CD14-positive monocyte (primary cell): Measurements from ENCODE around the gene ZNF668. TPM values are rescaled to one million over a fixed set of nuclear protein-coding genes. Genes with fewer than 3 reads are reported as not detected.

Experiments
- DNase-seq, 3 donors: peaks; one replicate each; pipeline ENCODE4 v3.0.0-alpha.2; 2011 to 2022
- H2AFZ ChIP-seq: 2 replicates; pipeline ENCODE4 v1.6.0; 2012; ENCODE audit warnings: mild to moderate bottlenecking, low read depth, low read length, inconsistent platforms; ENCODE audit not compliant: insufficient read depth, poor library complexity, severe bottlenecking
- H3K27ac ChIP-seq, 2 donors: 1 replicate in 1 of 2; 2 replicates in 1 of 2; pipeline ENCODE4 v1.5.1; 2012 to 2013; ENCODE audit warnings: low read length in 2 of 2, control low read depth in 1 of 2, inconsistent platforms in 1 of 2, low read depth in 1 of 2, mild to moderate bottlenecking in 1 of 2
- H3K27me3 ChIP-seq, 2 donors: one replicate each; pipeline versions ENCODE4 v1.6.0 to v1.6.1; 2011 to 2013; ENCODE audit warnings: low read length in 2 of 2; ENCODE audit not compliant: control insufficient read depth in 2 of 2, insufficient read depth in 2 of 2
- H3K36me3 ChIP-seq, 2 donors: replicated peaks in 1 of 2; 1 replicate in 1 of 2; 2 replicates in 1 of 2; pipeline versions ENCODE4 v1.5.1 to v1.6.1; 2012 to 2013; ENCODE audit warnings: low read length in 2 of 2, control low read depth in 1 of 2, inconsistent platforms in 1 of 2, mild to moderate bottlenecking in 1 of 2; ENCODE audit not compliant: insufficient read depth in 2 of 2, control insufficient read depth in 1 of 2
- H3K4me1 ChIP-seq, 2 donors: 1 replicate in 1 of 2; 2 replicates in 1 of 2; pipeline versions ENCODE4 v1.5.1 to v1.6.1; 2012 to 2013; ENCODE audit warnings: low read length in 2 of 2, control low read depth in 1 of 2, inconsistent platforms in 1 of 2, mild to moderate bottlenecking in 1 of 2, moderate library complexity in 1 of 2; ENCODE audit not compliant: insufficient read depth in 2 of 2, control insufficient read depth in 1 of 2
- H3K4me2 ChIP-seq: replicated peaks from 2 replicates; pipeline ENCODE3; 2012; ENCODE audit warnings: low read length, moderate library complexity, mild to moderate bottlenecking; ENCODE audit not compliant: poor library complexity, severe bottlenecking; ENCODE audit errors: extremely low read depth
- H3K4me3 ChIP-seq, 3 experiments: fragments of 200-600 bp in 1 of 3; sonication (generic) in 1 of 3; replicated peaks in 1 of 3; 1 replicate in 2 of 3; 2 replicates in 1 of 3; pipeline ENCODE4 v1.5.1; 2011 to 2013; ENCODE audit warnings: low read length in 3 of 3, mild to moderate bottlenecking in 3 of 3, control low read depth in 2 of 3, low read depth in 2 of 3, inconsistent platforms in 1 of 3, moderate library complexity in 1 of 3
- H3K79me2 ChIP-seq: 2 replicates; pipeline ENCODE4 v1.6.0; 2012; ENCODE audit warnings: mild to moderate bottlenecking, control low read depth, inconsistent platforms, low read length, moderate library complexity; ENCODE audit not compliant: insufficient read depth
- H3K9ac ChIP-seq: 2 replicates; pipeline ENCODE4 v1.6.0; 2017; ENCODE audit warnings: low read length, mild to moderate bottlenecking; ENCODE audit not compliant: insufficient read depth, poor library complexity, severe bottlenecking
- H3K9me3 ChIP-seq, 2 donors: replicated peaks in 1 of 2; 1 replicate in 1 of 2; 2 replicates in 1 of 2; pipeline versions ENCODE4 v1.5.1 to v1.6.1; 2012 to 2013; ENCODE audit warnings: low read length in 2 of 2, control low read depth in 1 of 2; ENCODE audit not compliant: control insufficient read depth in 1 of 2, insufficient read depth in 1 of 2
- H4K20me1 ChIP-seq: 2 replicates; pipeline ENCODE4 v1.6.0; 2012; ENCODE audit warnings: mild to moderate bottlenecking, low read length, control low read depth, moderate library complexity; ENCODE audit not compliant: insufficient read depth
- H3K27ac Mint-ChIP-seq, 7 donors: one replicate each; pipeline ENCODE4 v1.8.0; 2020; ENCODE audit warnings: mild to moderate bottlenecking in 7 of 7, mixed read lengths in 7 of 7, moderate library complexity in 6 of 7, inconsistent platforms in 2 of 7
- H3K27me3 Mint-ChIP-seq, 3 donors: one replicate each; pipeline ENCODE4 v1.8.0; 2021 to 2022; ENCODE audit warnings: low read depth in 3 of 3, mild to moderate bottlenecking in 3 of 3, mixed read lengths in 3 of 3, moderate library complexity in 3 of 3, inconsistent platforms in 1 of 3
- H3K36me3 Mint-ChIP-seq, 2 donors: one replicate each; pipeline ENCODE4 v1.8.0; 2020; ENCODE audit warnings: mixed read lengths in 2 of 2, inconsistent platforms in 1 of 2, mild to moderate bottlenecking in 1 of 2
- H3K4me1 Mint-ChIP-seq: one replicate; pipeline ENCODE4 v1.8.0; 2020; ENCODE audit warnings: mild to moderate bottlenecking, mixed read lengths
- H3K4me3 Mint-ChIP-seq, 2 donors: one replicate each; pipeline ENCODE4 v1.8.0; 2020; ENCODE audit warnings: mild to moderate bottlenecking in 2 of 2, mixed read lengths in 2 of 2, moderate library complexity in 1 of 2
- H3K9me3 Mint-ChIP-seq, 7 donors: one replicate each; pipeline ENCODE4 v1.8.0; 2020 to 2022; ENCODE audit warnings: mixed read lengths in 7 of 7, mild to moderate bottlenecking in 6 of 7, moderate library complexity in 6 of 7, inconsistent platforms in 2 of 7
- WGBS: methylation state at CpG from one replicate; pipeline ENCODE4 v1.1.5; 2013; ENCODE audit warnings: missing lambda C conversion rate; ENCODE audit not compliant: insufficient coverage; 5-methylcytosine and 5-hydroxymethylcytosine counted together
- intact Hi-C, 2 donors: fragments of 100-400 bp; cut with micrococcal nuclease; formaldehyde crosslinking; loops; one replicate each; pipeline versions ENCODE4 v1.15.0 to v1.15.1; 2023
- polyA plus RNA-seq, 3 donors: library from polyadenylated mRNA; depleted of rRNA in 1 of 3; unstranded in 2 of 3; stranded (reverse) in 1 of 3; fragments of 300-500 nt in 2 of 3; fragments of >200 nt in 1 of 3; fragmentation: Illumina TruSeq in 2 of 3; gene quantifications; 1 replicate in 2 of 3; 2 replicates in 1 of 3; pipeline ENCODE4 v1.2.3, GENCODE V29; 2012 to 2021
- TF ChIP-seq, protein P1 (sequence below): fragments of 200-600 bp; IDR thresholded peaks from one replicate; pipeline ENCODE4 v1.8.0; 2022; ENCODE audit warnings: antibody characterized with exemption, mild to moderate bottlenecking

ZNF668 gene
- polyA plus RNA-seq, 3 donors: 3.8 to 4.8 (median 4.5) TPM

DNA sequence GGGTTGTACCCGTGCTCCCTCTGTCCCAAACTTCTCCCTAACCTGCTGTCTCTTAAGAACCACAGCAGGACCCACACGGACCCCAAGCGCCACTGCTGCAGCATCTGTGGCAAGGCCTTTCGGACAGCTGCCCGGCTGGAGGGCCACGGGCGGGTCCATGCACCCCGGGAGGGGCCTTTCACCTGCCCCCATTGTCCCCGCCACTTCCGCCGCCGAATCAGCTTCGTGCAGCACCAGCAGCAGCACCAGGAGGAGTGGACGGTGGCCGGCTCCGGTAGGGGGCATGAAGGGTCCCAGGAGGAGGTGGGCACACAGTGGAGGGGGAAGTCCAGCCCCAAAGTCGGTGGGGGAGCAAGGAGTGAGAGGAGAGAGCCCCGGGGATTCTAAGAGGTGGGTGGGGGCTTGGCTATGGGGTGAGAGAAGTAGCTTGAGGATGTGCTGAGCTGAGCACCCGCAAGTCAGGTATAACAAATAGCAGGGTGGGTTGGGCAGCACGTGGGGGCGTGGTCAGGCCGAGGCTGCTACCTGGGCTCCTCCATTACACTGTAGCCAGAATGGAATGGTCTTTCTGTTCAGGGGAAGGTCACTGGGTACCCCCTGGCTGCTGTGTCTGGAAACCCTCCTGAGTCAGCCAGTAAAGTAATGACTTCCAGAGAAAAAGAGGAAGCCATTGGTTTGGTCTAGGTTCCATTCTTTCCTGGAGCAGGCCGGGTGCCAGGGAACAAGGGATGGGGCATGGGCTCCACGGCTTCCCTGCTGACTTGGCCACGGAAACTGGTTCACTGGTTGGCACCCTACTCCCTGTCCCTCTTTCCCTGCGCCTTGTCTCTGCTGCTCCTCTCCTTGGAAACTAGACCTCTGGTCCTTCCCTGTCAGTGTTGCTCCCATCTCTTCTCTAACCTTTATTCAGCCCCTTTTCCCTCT, 7.7 kb upstream of the ZNF668 start:
- peaks cover 84% of the 10 kb centered on the region for H4K20me1 ChIP-seq
- 83% methylated on average over 24 of the region's 26 CpGs for WGBS
- H3K36me3 Mint-ChIP-seq: peaks cover 60 to 76% of the 10 kb centered on the region in 2 donors
- TF ChIP-seq, protein P1, sequence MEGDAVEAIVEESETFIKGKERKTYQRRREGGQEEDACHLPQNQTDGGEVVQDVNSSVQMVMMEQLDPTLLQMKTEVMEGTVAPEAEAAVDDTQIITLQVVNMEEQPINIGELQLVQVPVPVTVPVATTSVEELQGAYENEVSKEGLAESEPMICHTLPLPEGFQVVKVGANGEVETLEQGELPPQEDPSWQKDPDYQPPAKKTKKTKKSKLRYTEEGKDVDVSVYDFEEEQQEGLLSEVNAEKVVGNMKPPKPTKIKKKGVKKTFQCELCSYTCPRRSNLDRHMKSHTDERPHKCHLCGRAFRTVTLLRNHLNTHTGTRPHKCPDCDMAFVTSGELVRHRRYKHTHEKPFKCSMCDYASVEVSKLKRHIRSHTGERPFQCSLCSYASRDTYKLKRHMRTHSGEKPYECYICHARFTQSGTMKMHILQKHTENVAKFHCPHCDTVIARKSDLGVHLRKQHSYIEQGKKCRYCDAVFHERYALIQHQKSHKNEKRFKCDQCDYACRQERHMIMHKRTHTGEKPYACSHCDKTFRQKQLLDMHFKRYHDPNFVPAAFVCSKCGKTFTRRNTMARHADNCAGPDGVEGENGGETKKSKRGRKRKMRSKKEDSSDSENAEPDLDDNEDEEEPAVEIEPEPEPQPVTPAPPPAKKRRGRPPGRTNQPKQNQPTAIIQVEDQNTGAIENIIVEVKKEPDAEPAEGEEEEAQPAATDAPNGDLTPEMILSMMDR: no peak
- no peaks in the 10 kb centered on the region for H3K27me3 ChIP-seq
- no peak overlapping the region for H3K4me3 ChIP-seq
- H3K4me1 ChIP-seq: peaks cover 10 to 23% of the 10 kb centered on the region in 2 donors
- DNase-seq: peak in 1 of 3 donors; percentile 29
- H3K4me2 ChIP-seq: no peak overlapping the region
- peaks cover 57% of the 10 kb centered on the region for H3K79me2 ChIP-seq
- H3K9me3 ChIP-seq: no peaks in the 10 kb centered on the region
- H3K9ac ChIP-seq: no peak overlapping the region
- peaks cover 27% of the 10 kb centered on the region for H3K4me1 Mint-ChIP-seq
- no peak overlapping the region for H2AFZ ChIP-seq
- H3K36me3 ChIP-seq: peaks cover 66 to 94% of the 10 kb centered on the region in 2 donors
- H3K27ac Mint-ChIP-seq: peak overlapping the region in 5 of 7 donors; percentile 6 to 89 (median 39)
- peaks cover 0 to 5% (median 2%) of the 10 kb centered on the region in 3 donors for H3K27me3 Mint-ChIP-seq
- H3K4me3 Mint-ChIP-seq: no peak overlapping the region
- H3K27ac ChIP-seq: peak overlapping the region in 1 of 2 donors; percentile 56
- intact Hi-C loops: no loop called here
- no peaks in the 10 kb centered on the region for H3K9me3 Mint-ChIP-seq

GRCh38 chr16:31080756-31081419, 6.8 kb upstream of the ZNF668 start:
- no peak overlapping the region for H2AFZ ChIP-seq
- peaks cover 65% of the 10 kb centered on the region for H3K79me2 ChIP-seq
- TF ChIP-seq, protein P1: no peak
- H3K27ac Mint-ChIP-seq: peak overlapping the region in 4 of 7 donors; percentile 20 to 69 (median 40)
- H3K27me3 ChIP-seq: no peaks in the 10 kb centered on the region
- no peak overlapping the region for H3K4me3 Mint-ChIP-seq
- DNase-seq: no peak
- peaks cover 0 to 5% (median 1%) of the 10 kb centered on the region in 3 donors for H3K27me3 Mint-ChIP-seq
- H3K9ac ChIP-seq: no peak overlapping the region
- no peak overlapping the region for H3K4me2 ChIP-seq
- intact Hi-C loops: no loop called here
- H3K4me3 ChIP-seq: no peak overlapping the region
- no peak overlapping the region for H3K27ac ChIP-seq
- H3K4me1 ChIP-seq: peaks cover 10 to 23% of the 10 kb centered on the region in 2 donors
- WGBS: 93% methylated on average over 13 of the region's 13 CpGs
- H3K9me3 Mint-ChIP-seq: no peaks in the 10 kb centered on the region
- peaks cover 70 to 95% of the 10 kb centered on the region in 2 donors for H3K36me3 ChIP-seq
- peaks cover 65 to 79% of the 10 kb centered on the region in 2 donors for H3K36me3 Mint-ChIP-seq
- H3K9me3 ChIP-seq: no peaks in the 10 kb centered on the region
- H3K4me1 Mint-ChIP-seq: peaks cover 27% of the 10 kb centered on the region
- peaks cover 92% of the 10 kb centered on the region for H4K20me1 ChIP-seq
